Right kidney (tissue), 1 donor: ENCODE results near the gene EHMT2.
A peak's percentile ranks its signal among the peaks of the same experiment; 100 is the strongest.
"Not testable (repeated sequence)": the region's sequence is repeated elsewhere in the genome, so short reads cannot be mapped to it uniquely, and the experiment has no call there.

Experiments used
- DNase-seq: peaks from one replicate; pipeline ENCODE4 v3.0.0-alpha.2; 2016

Gene EHMT2

DNA sequence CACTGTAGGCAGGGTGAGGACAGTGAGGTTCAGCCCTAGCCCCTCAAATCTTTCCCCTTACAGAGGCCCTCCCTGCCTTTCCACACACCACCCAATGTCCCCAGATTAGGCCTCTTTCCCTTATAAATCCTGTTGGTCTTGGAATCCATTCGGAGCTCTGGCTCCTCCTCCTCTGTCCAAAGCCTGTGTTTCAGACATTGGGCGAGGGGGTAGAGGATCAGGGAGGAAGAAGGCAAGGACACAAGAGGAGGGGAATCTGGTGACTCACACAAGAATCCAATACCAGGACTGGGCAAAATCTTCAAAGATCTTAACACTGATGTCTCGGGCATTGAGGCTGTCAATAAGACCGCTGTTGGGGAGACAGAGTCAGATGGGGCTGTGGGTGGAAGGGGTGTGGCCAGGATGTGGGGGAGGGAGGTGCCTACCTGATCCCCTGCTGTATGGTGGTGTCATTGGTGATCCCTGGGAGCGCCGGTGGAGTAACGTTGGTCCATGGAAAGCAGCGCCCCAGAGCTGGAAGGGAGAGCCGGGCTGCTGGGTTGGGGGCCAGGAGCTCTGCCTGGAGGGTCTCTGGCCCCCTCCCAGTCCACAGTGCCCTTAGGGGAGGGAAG, 26.3 kb downstream of the EHMT2 start:
- DNase-seq, result no peak

DNA sequence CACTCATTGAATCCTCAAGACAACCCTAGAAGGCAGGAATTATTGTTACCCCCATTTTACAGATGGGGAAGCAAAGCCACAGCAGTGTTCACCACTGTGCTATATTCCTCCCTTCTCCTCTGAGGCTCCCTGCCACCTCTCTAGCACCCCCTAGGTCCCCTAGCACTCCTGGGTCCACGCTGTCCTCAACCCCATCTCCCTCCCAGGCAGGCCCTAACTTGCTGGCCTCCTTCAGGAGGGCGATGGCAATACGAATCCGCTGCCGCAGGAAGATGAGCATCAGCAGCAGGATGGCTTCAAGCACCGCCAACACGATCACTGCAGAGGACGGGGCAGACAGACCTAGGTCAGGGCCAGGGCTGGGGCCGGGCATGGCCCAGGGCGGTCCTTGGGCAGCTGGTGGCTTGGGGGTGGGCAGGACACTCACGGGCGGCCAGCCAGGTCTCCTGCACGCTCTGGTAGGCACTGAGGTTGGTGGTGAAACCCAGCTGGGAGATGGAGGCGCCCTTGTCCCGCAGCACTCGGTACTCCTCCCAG, 27.0 kb downstream of the EHMT2 start:
- no peak for DNase-seq

DNA sequence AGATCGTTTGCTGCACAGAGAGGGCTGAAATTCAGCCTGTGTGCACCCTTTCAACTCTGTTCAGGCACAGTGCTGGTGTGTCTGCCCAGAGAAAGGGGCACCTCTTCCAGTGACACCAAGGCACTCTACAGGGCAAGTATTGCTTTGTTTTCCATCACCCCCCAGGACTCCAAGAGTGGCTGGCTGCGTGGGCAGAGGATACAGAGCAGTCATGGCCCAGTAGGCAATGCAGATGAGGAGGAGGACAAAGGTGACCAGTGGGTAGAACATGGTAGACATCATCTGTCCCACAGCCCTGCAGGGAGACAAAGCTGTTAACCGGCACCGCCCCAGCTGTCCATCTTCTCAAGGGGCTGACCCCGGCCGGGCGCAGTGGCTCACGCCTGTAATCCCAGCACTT, 28.2 kb downstream of the EHMT2 start:
- no peak for DNase-seq

DNA sequence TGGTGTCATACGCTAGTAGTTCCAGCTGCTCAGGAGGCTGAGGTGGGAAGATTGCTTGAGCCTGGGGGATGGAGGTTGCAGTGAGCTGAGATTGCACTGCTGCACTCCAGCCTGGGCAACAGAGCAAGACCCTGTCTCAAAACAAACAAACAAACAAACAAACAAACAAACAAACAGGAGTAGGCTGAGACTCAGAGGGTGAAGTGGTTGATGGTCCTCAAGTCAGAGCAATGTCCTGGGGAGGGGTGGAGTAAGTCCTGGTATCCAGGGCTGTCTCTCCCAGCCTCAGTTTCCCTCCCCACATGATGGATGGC, 28.9 kb downstream of the EHMT2 start:
- not testable (repeated sequence) for DNase-seq

DNA sequence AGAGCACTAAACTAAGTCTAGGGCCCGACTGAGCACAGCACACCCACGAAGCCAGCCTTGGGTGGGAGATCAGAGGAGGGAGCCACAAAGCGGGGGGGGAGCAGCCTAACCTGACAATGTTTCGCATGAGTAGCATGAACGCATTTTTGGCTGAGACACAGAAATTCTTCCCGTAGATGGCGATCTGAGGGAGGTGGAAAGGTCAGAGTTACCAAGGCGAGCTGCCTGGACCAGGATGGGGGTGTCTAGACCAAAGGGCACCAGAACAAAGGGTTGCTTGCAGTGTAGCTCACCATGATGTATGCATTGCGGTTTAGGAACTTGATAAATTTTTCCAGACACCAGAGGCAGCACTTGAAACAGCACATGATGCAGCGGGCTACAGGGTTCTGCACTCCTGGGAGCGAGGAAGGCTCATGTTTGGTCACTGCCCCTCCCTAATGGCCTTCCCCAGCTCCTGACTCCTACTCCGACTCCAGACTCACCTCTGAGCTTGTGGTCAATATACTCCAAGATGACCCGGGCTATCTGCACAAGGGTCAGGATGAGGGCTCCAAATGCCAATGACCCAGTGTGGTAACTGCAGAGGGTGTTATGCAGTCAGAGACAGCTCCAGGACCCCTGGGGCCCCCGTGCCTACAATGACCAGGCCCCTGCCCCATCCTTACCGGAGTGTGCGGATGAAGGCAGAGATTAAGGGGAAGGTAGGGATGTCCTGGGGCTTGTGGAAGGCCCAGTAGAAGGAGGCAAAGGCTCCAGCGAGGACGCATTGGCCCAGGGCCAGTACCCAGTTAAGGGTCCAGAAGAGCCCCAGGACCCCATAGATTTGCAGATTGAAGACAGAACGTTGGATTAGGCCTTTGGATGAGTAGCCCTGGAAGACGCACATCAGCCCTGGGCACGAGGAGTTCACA, 32.0 kb downstream of the EHMT2 start:
- DNase-seq, result no peak

DNA sequence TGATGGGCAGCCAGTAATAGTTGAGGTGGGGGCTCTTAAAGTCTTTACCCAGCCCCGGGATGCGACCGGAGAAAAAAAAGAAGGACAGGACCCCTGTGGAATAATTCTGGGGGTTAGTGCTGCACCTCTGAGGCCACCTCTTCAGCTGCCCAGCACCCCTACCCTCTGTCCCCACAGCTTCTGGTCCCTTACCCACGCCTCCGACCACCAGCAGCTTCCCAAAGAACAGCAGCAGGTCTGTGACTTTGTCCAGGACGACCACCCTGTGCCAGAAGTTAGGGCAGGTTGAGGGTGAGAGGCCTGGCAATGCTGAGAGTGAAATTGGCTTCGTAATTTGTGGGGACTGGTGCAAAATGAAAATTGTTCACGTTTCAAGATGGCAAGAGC, 32.7 kb downstream of the EHMT2 start:
- no peak for DNase-seq

DNA sequence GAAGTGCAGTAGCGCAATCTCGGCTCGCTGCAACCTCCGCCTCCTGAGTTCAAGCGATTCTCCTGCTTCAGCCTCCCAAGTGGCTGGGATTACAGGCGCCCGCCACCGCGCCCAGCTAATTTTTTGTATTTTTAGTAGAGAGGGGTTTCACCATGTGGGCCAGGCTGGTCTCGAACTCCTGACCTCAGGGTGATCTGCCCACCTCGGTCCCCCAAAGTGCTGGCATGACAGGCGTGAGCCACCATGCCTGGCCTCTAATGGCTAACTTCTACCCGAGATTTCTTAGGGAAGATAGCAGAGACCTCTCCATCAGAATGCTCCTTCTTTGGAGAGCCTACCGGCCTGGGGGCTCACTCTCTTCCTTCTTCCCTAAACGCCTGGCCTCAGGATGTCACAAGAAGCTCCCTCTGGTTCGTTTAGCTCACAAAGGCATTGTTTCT, 33.4 kb downstream of the EHMT2 start:
- DNase-seq, result not testable (repeated sequence)

DNA sequence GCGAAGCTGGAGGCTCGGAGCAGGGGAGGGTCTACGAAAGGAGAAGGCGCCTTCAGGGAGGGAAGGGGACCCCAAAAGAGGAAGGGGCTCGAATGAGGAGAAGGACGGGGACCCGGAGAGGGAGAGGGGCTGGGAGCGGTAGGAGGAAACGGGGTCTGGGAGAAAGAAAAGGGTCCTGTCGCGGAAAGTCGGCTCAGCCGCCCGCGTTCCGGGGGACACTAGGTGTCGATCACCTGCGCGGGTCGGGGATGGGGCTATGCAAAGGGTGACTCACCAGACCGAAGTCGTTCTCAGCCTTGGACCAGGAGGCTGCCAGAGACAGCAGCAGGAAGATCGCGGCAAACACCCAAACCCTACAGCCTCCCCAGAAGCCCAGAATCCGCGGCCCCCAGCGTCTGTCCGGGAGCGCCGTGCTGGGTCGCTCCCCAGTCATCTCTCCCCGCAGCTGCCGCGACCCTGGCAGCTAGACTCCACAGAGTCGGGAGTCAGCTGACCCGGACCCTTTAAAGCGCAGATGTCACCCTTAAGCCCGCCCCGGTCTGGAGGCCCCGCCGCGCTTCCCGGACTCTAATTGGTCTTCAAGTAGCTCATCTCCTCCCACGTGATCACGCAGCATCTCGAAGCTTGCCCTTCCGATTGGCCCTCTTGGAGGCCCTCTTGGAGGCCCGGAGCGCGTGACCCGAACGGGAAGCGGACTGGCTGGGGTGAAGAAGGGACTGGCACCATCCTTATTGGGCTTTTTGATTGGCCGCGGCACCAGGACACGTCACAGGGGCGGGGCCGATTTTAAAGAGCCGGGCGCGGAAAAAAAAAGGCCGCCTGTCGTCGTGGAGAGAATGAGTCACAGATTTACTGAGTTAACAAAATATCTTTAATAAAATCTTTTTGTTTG, 34.9 kb downstream of the EHMT2 start, which contains the start of gene NEU1:
NEU1 (minus strand) TSS at position 478 of the 892 bp plus-strand sequence; CDS start at position 433, 45 bp downstream.
- DNase-seq, result peak; percentile 88

DNA sequence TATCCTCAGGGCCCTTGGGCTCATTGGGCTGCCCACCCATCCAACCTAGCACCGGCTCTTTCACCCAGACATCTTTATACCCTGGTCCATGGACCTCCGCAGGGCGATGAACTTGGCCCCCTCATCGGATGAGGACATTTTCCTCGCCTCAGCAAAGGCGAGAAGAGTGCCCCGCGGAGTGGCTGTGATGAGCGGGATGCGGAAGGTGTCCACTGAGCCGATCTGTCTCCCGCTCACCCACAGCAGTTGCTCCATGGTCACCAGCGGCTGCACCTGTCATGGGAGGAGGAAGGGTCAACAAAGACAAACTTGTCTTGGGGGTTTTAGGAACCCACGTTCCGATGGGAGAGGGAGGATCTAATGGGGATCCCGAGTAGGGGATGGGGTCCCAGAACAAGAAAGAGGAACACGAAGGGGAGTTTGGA, 35.6 kb downstream of the EHMT2 start:
- DNase-seq, result no peak

DNA sequence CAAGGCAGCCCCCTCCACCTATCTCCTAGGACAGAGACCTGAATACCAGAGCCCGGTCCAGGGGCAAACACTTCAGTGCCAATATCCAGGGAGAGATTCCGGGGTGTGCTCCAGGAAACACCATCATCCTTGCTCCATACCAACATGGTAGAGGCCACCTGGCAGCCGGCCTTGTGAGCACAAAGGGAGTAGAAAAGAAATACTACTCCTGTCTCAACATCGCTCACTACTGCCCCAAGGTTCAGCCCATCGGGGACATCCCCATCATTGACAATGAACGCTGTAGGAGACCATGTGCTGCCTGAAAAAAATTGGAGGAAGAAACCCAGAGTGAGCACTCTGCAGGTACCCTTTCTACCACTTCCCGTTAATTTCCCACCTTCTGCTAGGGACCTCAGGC, 36.3 kb downstream of the EHMT2 start:
- DNase-seq, result no peak

DNA sequence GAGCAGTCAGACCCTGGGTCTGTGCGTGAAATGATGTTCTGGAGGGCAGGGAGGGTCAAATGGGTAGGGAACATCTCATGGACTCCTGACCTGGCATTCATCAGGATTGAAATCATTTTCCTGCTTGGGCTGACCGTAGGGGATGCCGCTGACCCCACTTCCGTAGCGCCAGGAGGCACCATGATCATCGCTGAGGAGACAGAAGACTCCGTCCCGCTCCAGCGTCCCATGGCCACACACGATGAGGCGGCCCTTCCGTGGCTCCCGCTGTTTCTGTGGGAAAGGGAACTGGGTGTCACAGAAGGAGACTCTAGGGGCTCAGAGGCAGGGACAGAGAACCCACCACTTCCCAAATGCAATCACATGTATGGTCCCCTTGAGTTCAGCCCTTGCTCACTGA, 37.1 kb downstream of the EHMT2 start:
- DNase-seq, result no peak

DNA sequence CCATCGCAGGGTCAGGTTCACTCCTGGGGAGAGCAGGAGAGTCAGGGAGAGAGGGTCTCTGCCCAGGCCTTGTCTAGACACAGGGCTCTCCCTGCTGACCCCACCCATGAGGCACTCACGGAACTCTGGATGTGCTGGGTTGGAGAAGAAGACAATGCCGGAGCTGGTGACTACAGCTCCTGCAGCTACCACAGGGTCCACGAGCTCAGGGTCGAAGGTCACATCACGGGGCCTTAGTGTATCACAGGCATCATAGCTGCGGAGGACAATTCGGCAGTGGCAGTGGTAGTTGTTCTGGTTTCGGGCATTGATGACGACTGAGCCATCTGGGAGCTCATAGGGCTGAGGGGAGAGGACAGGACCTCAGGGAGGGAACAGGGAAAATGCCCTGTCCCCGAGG, 37.6 kb downstream of the EHMT2 start:
- no peak for DNase-seq

DNA sequence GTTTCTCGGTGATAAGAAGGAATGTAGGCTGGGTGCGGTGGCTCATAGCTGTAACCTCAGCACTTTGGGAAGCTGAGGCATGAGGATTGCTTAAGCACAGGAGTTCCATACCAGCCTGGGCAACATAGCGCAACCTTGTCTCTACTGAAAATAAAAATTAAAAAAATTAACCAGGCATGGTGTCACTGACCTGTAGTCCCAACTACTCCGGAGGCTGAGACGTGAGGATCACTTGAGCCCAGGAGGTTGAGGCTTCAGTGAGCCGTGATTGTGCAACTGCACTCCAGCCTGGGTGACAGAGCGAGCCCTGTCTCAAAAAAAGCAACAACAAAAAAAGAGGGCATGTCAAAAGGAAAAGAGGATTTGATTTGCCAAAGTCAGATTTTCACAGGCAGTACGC, 38.8 kb downstream of the EHMT2 start:
- no peak for DNase-seq

DNA sequence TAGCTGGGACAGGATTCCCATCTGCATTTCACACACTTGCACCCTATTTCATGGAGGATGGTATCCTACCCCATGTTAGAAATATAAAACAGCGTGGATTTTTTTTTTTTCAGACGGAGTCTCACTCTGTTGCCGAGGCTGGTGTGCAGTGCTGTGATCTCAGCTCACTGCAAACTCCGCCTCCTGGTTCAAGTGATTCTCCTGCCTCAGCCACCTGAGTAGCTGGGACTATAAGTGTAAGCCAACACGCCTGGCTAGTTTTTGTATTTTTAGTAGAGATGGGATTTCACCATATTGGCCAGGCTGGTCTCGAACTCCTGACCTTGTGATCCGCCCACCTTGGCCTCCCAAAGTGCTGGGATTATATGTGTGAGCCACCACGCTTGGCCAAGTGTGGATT, 39.7 kb downstream of the EHMT2 start:
- DNase-seq, result not testable (repeated sequence)

DNA sequence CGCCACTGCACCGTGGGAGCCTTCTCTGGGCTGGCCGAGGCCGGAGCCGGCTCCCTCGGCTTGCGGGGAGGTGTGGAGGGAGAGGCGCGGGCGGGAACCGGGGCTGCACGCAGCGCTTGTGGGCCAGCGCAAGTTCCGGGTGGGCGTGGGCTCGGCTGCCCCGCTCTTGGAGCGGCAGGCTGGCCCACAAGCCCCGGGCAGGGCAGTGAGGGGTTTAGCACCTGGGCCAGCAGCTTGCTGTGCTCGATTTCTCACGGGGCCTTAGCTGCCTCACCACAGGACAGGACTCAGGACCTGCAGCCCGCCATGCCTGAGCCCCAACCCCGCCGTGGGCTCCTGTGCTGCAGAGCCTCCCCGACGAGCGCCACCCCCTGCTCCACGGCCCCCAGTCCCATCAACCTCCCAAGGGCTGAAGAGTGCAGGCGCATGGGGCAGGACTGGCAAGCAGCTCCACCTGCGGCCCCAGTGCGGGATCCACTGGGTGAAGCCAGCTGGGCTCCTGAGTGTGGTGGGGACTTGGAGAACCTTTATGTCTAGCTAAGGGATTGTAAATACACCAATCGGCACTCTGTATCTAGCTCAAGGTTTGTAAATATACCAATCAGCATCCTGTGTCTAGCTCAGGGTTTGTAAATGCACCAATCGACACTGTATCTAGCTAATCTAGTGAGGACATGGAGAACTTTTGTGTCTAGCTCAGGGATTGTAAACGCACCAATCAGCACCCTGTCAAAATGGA, 45.3 kb downstream of the EHMT2 start:
- DNase-seq, result not testable (repeated sequence)

DNA sequence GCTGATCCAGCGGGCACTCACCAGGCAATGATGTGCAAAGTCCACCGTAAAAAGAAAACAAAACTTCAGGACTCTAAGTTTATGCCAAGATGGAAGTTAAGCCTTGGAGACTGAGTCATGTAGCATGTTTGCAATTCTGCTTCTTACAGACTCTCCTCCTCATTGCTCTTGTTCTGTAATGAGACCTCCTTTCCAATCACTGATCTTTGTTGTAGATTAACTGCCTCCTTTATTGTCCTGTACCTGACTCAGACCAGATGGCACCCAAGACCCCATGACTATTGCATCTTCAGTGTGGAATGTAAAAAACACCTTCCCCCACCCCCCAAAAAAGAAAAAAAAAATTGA, 46.0 kb downstream of the EHMT2 start:
- no peak for DNase-seq

DNA sequence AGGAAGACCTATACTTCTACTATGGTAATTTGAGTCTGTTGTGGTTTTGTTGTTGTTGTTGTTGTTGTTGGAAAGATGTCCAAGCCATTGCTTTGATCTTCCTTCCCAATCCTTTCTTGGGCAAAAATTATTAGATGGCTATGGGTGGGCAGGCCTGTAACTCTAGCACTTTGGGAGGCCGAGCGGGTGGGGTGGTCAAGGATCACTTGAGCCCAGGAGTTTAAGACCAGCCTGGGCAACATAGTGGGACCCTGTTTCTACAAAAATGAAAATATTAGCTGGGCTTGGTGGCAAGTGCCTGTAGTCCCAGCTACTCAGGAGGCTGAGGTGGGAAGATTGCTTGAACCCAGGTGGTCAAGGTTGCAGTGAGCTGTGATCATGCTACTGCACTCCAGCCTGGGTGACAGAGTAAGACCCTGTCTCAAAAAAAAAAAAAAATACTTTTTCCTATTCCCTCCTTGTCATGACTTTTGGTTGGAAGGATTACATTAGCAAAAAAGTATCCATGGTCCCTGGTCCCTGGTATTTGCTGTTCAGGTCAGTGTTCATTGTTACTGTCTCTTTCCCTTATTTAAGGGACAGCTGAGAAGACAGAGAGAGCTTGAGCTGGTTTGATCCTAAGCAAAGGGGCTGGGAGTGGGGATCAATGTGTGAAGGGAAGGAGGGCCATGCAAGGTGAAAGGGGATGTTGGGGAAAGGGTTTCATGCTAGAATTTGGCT, 46.6 kb downstream of the EHMT2 start:
- DNase-seq, result no peak

DNA sequence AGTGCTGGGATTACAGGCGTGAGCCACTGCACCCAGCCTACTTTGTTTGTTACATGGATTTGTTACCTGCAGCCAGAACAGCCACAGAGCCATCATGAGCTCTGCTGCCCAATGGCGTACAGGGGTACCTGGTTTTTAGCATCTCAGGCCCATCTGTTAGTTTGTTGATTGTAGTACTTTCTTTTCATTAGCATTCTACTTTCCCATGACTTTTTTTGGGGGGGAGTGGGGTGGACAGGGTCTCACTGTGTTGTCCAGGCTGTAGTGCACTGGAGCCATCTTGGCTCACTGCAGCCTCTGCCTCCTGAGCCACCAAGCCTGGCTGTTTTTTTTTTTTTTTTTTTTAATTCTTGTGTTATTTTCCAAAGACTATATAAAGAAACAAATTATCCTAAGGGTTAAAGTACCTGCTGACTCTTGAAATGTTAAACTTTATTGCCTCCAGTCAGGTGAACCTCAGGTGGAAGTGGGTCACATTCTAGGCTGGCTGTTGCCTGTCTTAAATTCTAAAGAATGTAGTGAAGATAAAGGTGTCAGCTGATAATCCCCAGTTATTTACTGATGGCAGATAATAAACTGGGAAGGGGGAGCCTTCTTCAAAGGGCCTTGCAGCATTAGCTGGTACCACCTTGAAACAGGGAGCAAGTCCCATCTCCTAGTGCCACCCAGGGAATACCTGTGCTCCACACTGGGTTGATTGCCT, 50.1 kb downstream of the EHMT2 start:
- DNase-seq, result no peak

DNA sequence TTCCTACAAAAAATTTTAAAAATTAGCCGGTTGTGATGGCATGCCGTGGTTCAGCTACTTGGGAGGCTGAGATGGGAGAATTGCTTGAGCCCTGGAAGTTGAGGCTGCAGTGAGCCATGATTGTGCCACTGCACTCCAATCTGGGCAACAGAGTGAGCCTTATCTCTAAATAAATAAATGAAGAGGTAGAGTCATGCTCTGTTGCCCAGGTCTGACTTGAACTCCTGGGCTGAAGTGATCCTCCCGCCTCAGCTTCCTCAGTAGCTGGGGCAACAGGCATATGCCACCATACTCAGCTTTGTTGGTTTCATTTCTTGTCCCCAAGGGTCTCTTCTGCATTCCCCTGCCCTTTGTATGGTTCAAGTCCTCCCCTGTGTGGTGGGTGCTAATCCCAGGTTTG, 53.0 kb downstream of the EHMT2 start:
- DNase-seq, result no peak

DNA sequence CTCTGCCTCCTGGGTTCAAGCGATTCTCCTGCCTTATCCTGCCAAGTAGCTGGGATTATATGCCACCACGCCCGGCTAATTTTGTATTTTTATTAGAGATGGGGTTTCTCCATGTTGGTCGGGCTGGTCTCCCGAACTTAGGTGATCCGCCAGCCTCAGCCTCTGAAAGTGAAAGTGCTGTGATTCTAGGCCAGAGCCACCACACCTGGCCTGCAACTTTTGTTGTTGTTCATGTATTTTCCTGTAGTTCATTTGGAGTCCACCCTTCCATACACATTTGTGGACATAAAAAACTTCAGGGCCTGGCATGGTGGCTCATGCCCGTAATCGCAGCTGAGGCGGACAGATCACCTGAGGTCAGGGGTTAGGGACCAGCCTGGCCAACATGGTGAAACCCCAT, 55.4 kb downstream of the EHMT2 start:
- DNase-seq, result no peak

DNA sequence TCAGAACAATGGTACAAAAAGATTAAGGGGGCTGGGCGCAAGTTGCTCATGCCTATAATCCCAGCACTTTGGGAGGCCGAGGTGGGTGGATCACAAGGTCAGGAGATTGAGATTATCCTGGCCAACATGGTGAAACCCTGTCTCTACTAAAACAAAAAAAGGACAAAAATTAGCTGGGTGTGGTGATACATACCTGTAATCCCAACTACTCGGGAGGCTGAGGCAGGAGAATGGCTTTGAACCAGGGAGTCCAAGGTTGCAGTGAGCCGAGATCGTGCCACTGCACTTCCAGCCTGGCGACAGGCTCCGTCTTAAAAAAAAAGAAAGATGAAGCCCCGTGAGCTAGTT, 57.7 kb downstream of the EHMT2 start:
- not testable (repeated sequence) for DNase-seq
